GM20000 (cell line): ENCODE results near the gene EVI5.

Experiments used
- DNase-seq: peaks from one replicate; pipeline ENCODE4 v3.0.0; 2012; ENCODE audit warnings: low spot score
- CTCF ChIP-seq: IDR thresholded peaks from 2 replicates; pipeline ENCODE4 v1.5.1; 2012; ENCODE audit warnings: mild to moderate bottlenecking, control low read depth; ENCODE audit errors: extremely low read depth, missing control alignments

The EVI5 gene

GRCh38 chr1:92583821-92584760 lies 200.8 kb downstream of the EVI5 start:
- DNase-seq = peak; percentile 27
- no peak for TF ChIP-seq CTCF

GRCh38 chr1:92577261-92577895 lies 207.5 kb downstream of the EVI5 start:
- no peak for TF ChIP-seq CTCF
- no peak for DNase-seq

GRCh38 chr1:92575123-92575522 lies 209.8 kb downstream of the EVI5 start:
- no peak for TF ChIP-seq CTCF
- no peak for DNase-seq

GRCh38 chr1:92572520-92572919 lies 212.4 kb downstream of the EVI5 start:
- DNase-seq = no peak
- no peak for TF ChIP-seq CTCF

- no peak for DNase-seq
- TF ChIP-seq CTCF = no peak
These were observed 213.3 kb downstream of the EVI5 start for GRCh38 chr1:92571578-92571977.

- no peak for DNase-seq
- TF ChIP-seq CTCF = no peak
These were observed 217.6 kb downstream of the EVI5 start for GRCh38 chr1:92567211-92567868.
